HEK293T (cell line): Measurements from ENCODE around the gene RET.

Experiments used
- ARNT ChIP-seq: fragments of 450-650 bp; IDR thresholded peaks from 2 replicates; pipeline ENCODE4 v1.6.1; 2017; ENCODE audit warnings: mild to moderate bottlenecking
- ELF4 ChIP-seq: fragments of 450-650 bp; IDR thresholded peaks from 2 replicates; pipeline ENCODE4 v1.6.1; 2017; ENCODE audit warnings: antibody characterized with exemption
- NFRKB ChIP-seq: fragments of 450-650 bp; IDR thresholded peaks from 2 replicates; pipeline ENCODE4 v1.6.1; 2016; ENCODE audit warnings: mild to moderate bottlenecking, moderate library complexity

- TF ChIP-seq ELF4 (no peak), NFRKB (no peak), ARNT (no peak)
Measured at GRCh38 chr10:43121444-43121843, 44.6 kb downstream of the RET start.
